Measurements from ENCODE around the gene MOB3B.

The MOB3B gene

DNA sequence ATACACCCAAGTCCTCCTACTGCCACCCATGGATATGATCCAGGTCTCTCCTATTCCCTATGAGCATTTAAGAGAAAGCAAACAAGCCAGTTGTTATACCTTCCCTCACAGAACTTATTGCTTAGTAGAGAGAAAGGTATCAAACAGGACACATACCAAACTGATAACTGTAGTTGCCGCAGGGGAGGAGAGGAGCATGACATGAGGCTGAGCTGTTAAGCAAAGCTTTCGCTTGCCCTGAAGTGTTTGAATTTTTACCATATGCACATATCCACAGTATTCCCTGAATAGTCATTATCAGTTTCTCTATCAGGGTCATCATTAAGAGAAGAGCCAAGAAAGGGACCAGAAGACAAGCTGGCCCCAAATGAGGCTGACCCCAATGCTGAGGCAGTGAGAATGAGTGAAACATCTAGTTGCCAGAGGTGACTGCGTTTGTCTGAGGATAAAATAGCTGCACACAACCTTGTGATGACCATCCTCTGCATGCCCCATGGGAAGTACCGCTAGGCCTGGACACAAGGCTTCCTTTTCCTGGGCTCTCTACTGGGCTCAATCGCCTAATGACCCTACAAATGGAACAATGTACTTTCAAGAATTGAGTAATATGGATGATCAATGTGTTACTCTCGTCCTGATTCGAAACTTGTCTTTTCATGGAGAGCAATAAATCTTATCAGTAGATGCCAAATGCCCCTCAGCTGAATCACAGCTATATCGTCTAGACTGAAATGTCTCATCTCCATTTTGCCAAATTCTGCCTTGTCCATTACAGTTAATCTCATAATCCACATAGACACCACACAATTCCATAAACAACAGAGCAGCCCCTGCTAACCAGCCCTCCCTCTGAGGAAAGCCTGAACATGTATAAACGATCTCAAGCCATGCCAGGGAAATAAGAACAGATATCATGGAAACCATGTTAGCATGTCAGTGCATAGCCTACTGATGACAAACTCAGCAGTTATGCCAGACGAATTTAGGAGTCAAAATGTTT, 9.8 kb downstream of the MOB3B start:
- Histone ChIP-seq H3K9me3 (replicated peaks in 1 of 2; ENCODE audit: control insufficient read depth in 2 of 2, insufficient read depth in 1 of 2, low read depth in 1 of 2, low read length in 2 of 2) (peaks cover 0 to 5% of the 10 kb centered on the region in 2 donors), H3K27me3 (ENCODE audit: control insufficient read depth in 3 of 3, insufficient read depth in 3 of 3, low read depth in 1 of 3, low read length in 3 of 3) (no peaks in the 10 kb centered on the region), H4K8ac (ENCODE audit: low read depth, low read length) (no peak overlapping the region), H2BK12ac (ENCODE audit: low read length) (no peak overlapping the region), H3K79me1 (ENCODE audit: low read depth, low read length) (no peaks in the 10 kb centered on the region), H3K9ac (ENCODE audit: low read depth, low read length, poor library complexity) (no peak overlapping the region), H3K27ac (replicated peaks; ENCODE audit: low read length) (no peak overlapping the region), H2AFZ (ENCODE audit: low read length) (no peak overlapping the region), H2BK15ac (ENCODE audit: low read length) (no peak overlapping the region), H3K36me3 (replicated peaks in 1 of 2; ENCODE audit: control insufficient read depth in 2 of 2, insufficient read depth in 2 of 2, low read length in 2 of 2) (peaks cover 2 to 29% of the 10 kb centered on the region in 2 donors), H3K18ac (ENCODE audit: low read length) (no peak overlapping the region), H2AK5ac (ENCODE audit: low read depth, low read length) (no peak overlapping the region), H3K4me2 (ENCODE audit: insufficient read depth, low read length, poor library complexity, severe bottlenecking) (no peak overlapping the region), H2BK120ac (ENCODE audit: low read depth, low read length) (no peak overlapping the region), H3K4me1 (ENCODE audit: control insufficient read depth in 2 of 2, insufficient read depth in 1 of 2, low read depth in 1 of 2, low read length in 2 of 2) (no peaks in the 10 kb centered on the region), H3K4me3 (ENCODE audit: low read length in 2 of 2) (no peak overlapping the region), H2BK5ac (ENCODE audit: low read length) (no peak overlapping the region), H3K14ac (ENCODE audit: low read length) (no peak overlapping the region), H3K4ac (ENCODE audit: low read length) (no peak overlapping the region), H4K91ac (ENCODE audit: low read depth, low read length, poor library complexity) (no peak overlapping the region), H3K23ac (ENCODE audit: low read depth, low read length, poor library complexity) (no peak overlapping the region)
- WGBS, 2 donors (ENCODE audit: extremely low coverage in 2 of 2, insufficient read length in 2 of 2, insufficient replicate concordance in 1 of 2), result no CpG with 5 or more reads among the region's 10 CpGs
- DNase-seq (ENCODE audit: low spot score), result no peak

DNA sequence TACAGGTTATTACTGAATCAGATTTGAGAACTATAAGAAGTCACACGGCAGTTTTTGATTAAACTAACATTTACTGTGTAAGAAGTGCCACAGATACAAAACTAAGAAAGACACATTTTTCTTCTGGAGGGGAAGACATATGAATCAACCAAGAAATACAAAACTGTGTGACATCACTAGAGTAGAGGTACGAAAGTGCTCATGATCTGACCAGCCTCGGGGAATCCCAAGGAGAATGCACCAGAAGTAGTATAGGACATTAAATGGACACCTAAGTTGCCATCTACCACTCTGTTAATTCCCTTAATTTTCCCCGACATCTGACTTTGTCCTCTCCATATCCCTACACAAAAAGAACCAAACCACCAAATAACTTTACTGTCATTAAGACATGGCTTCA, 10.8 kb downstream of the MOB3B start:
- Histone ChIP-seq H3K14ac (ENCODE audit: low read length) (no peak overlapping the region), H3K27ac (replicated peaks; ENCODE audit: low read length) (no peak overlapping the region), H3K18ac (ENCODE audit: low read length) (no peak overlapping the region), H2BK15ac (ENCODE audit: low read length) (no peak overlapping the region), H3K27me3 (ENCODE audit: control insufficient read depth in 3 of 3, insufficient read depth in 3 of 3, low read depth in 1 of 3, low read length in 3 of 3) (no peaks in the 10 kb centered on the region), H3K79me1 (ENCODE audit: low read depth, low read length) (no peaks in the 10 kb centered on the region), H4K8ac (ENCODE audit: low read depth, low read length) (no peak overlapping the region), H3K4me3 (ENCODE audit: low read length in 2 of 2) (no peak overlapping the region), H2AFZ (ENCODE audit: low read length) (no peak overlapping the region), H4K91ac (ENCODE audit: low read depth, low read length, poor library complexity) (no peak overlapping the region), H3K4ac (ENCODE audit: low read length) (no peak overlapping the region), H2AK5ac (ENCODE audit: low read depth, low read length) (no peak overlapping the region), H2BK12ac (ENCODE audit: low read length) (no peak overlapping the region), H3K23ac (ENCODE audit: low read depth, low read length, poor library complexity) (no peak overlapping the region), H3K9ac (ENCODE audit: low read depth, low read length, poor library complexity) (no peak overlapping the region), H3K4me2 (ENCODE audit: insufficient read depth, low read length, poor library complexity, severe bottlenecking) (no peak overlapping the region), H2BK120ac (ENCODE audit: low read depth, low read length) (no peak overlapping the region), H3K36me3 (replicated peaks in 1 of 2; ENCODE audit: control insufficient read depth in 2 of 2, insufficient read depth in 2 of 2, low read length in 2 of 2) (peaks cover 2 to 22% of the 10 kb centered on the region in 2 donors), H2BK5ac (ENCODE audit: low read length) (no peak overlapping the region), H3K9me3 (replicated peaks in 1 of 2; ENCODE audit: control insufficient read depth in 2 of 2, insufficient read depth in 1 of 2, low read depth in 1 of 2, low read length in 2 of 2) (peaks cover 0 to 5% of the 10 kb centered on the region in 2 donors), H3K4me1 (ENCODE audit: control insufficient read depth in 2 of 2, insufficient read depth in 1 of 2, low read depth in 1 of 2, low read length in 2 of 2) (no peaks in the 10 kb centered on the region)
- WGBS, 2 donors (ENCODE audit: extremely low coverage in 2 of 2, insufficient read length in 2 of 2, insufficient replicate concordance in 1 of 2), result no CpG with 5 or more reads among the region's 4 CpGs
- DNase-seq (ENCODE audit: low spot score), result no peak

DNA sequence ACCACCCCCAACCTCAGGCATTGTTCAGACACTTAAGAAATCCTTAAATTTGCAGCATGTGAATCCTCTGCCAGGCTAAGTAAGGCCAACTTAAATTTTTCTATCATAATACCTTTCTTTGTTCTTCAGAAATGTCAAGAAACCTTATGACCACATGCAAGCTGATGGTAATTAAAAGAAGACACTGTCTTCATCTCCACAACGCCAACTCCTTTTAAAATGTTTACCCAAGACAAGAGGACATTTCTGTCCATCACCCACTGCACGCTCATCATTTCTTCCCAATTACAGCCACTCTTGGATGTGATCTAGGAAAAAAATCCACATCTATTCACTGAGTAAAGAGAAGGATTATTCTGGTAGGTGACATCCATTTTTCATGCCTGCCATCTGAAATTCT, 11.6 kb downstream of the MOB3B start:
- no peaks in the 10 kb centered on the region for H3K4me1 ChIP-seq (ENCODE audit: control insufficient read depth in 2 of 2, insufficient read depth in 1 of 2, low read depth in 1 of 2, low read length in 2 of 2)
- DNase-seq (ENCODE audit: low spot score), result no peak
- no peak overlapping the region for H2BK120ac ChIP-seq (ENCODE audit: low read depth, low read length)
- no peak overlapping the region for H3K23ac ChIP-seq (ENCODE audit: low read depth, low read length, poor library complexity)
- no peak overlapping the region for H2BK5ac ChIP-seq (ENCODE audit: low read length)
- H2BK12ac ChIP-seq (ENCODE audit: low read length), result no peak overlapping the region
- H3K27ac ChIP-seq (replicated peaks; ENCODE audit: low read length), result no peak overlapping the region
- H3K14ac ChIP-seq (ENCODE audit: low read length), result no peak overlapping the region
- H3K9ac ChIP-seq (ENCODE audit: low read depth, low read length, poor library complexity), result no peak overlapping the region
- WGBS, 2 donors (ENCODE audit: extremely low coverage in 2 of 2, insufficient read length in 2 of 2, insufficient replicate concordance in 1 of 2), result no CpG with 5 or more reads among the region's 2 CpGs
- no peak overlapping the region for H3K4me2 ChIP-seq (ENCODE audit: insufficient read depth, low read length, poor library complexity, severe bottlenecking)
- H3K18ac ChIP-seq (ENCODE audit: low read length), result no peak overlapping the region
- no peak overlapping the region for H3K4ac ChIP-seq (ENCODE audit: low read length)
- H2BK15ac ChIP-seq (ENCODE audit: low read length), result no peak overlapping the region
- no peak overlapping the region for H2AFZ ChIP-seq (ENCODE audit: low read length)
- no peak overlapping the region for H2AK5ac ChIP-seq (ENCODE audit: low read depth, low read length)
- H3K79me1 ChIP-seq (ENCODE audit: low read depth, low read length), result no peaks in the 10 kb centered on the region
- no peak overlapping the region for H3K4me3 ChIP-seq (ENCODE audit: low read length in 2 of 2)
- peaks cover 2 to 18% of the 10 kb centered on the region in 2 donors for H3K36me3 ChIP-seq (replicated peaks in 1 of 2; ENCODE audit: control insufficient read depth in 2 of 2, insufficient read depth in 2 of 2, low read length in 2 of 2)
- no peaks in the 10 kb centered on the region for H3K27me3 ChIP-seq (ENCODE audit: control insufficient read depth in 3 of 3, insufficient read depth in 3 of 3, low read depth in 1 of 3, low read length in 3 of 3)
- H3K9me3 ChIP-seq (replicated peaks in 1 of 2; ENCODE audit: control insufficient read depth in 2 of 2, insufficient read depth in 1 of 2, low read depth in 1 of 2, low read length in 2 of 2), result peaks cover 0 to 5% of the 10 kb centered on the region in 2 donors
- no peak overlapping the region for H4K8ac ChIP-seq (ENCODE audit: low read depth, low read length)
- H4K91ac ChIP-seq (ENCODE audit: low read depth, low read length, poor library complexity), result no peak overlapping the region

DNA sequence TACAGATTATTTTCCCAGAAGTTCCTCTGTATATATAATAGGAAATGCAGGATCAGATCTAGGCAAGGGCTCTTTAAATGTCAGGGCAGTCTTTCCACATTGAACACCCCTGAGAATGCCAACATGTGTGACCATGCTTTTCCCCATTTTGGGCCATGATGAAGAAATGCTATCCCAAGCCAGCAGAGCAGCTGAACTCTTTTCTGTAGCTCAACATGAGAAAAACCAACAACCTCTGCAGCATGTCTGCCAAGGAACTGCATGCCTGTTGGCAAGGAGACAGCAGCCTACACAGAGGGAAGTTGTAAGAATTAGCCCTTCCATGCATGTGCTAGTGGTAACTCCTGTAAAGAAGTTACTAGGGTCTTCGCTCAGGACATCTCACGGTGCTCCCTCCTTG, 15.1 kb downstream of the MOB3B start:
- H3K36me3 ChIP-seq (replicated peaks in 1 of 2; ENCODE audit: control insufficient read depth in 2 of 2, insufficient read depth in 2 of 2, low read length in 2 of 2), result peaks cover 5 to 9% of the 10 kb centered on the region in 2 donors

More for the DNA sequence above, 15.1 kb downstream of the MOB3B start:
- H4K8ac ChIP-seq (ENCODE audit: low read depth, low read length), result no peak overlapping the region
- H3K23ac ChIP-seq (ENCODE audit: low read depth, low read length, poor library complexity), result no peak overlapping the region
- H3K14ac ChIP-seq (ENCODE audit: low read length), result no peak overlapping the region
- H3K27ac ChIP-seq (replicated peaks; ENCODE audit: low read length), result no peak overlapping the region
- H3K9ac ChIP-seq (ENCODE audit: low read depth, low read length, poor library complexity), result no peak overlapping the region
- H2BK12ac ChIP-seq (ENCODE audit: low read length), result no peak overlapping the region
- no peak overlapping the region for H2BK120ac ChIP-seq (ENCODE audit: low read depth, low read length)
- no peak overlapping the region for H3K4me2 ChIP-seq (ENCODE audit: insufficient read depth, low read length, poor library complexity, severe bottlenecking)
- H3K27me3 ChIP-seq (ENCODE audit: control insufficient read depth in 3 of 3, insufficient read depth in 3 of 3, low read depth in 1 of 3, low read length in 3 of 3), result no peaks in the 10 kb centered on the region
- peaks cover 0 to 2% of the 10 kb centered on the region in 2 donors for H3K4me1 ChIP-seq (ENCODE audit: control insufficient read depth in 2 of 2, insufficient read depth in 1 of 2, low read depth in 1 of 2, low read length in 2 of 2)
- H3K9me3 ChIP-seq (replicated peaks in 1 of 2; ENCODE audit: control insufficient read depth in 2 of 2, insufficient read depth in 1 of 2, low read depth in 1 of 2, low read length in 2 of 2), result peaks cover 0 to 1% of the 10 kb centered on the region in 2 donors
- no peak overlapping the region for H3K4ac ChIP-seq (ENCODE audit: low read length)
- no peak overlapping the region for H2BK5ac ChIP-seq (ENCODE audit: low read length)
- H3K18ac ChIP-seq (ENCODE audit: low read length), result no peak overlapping the region
- peaks cover 5% of the 10 kb centered on the region for H3K79me1 ChIP-seq (ENCODE audit: low read depth, low read length)
- H3K4me3 ChIP-seq (ENCODE audit: low read length in 2 of 2), result no peak overlapping the region
- no peak overlapping the region for H2AFZ ChIP-seq (ENCODE audit: low read length)
- H2BK15ac ChIP-seq (ENCODE audit: low read length), result no peak overlapping the region
- no CpG with 5 or more reads among the region's 2 CpGs for WGBS, 2 donors (ENCODE audit: extremely low coverage in 2 of 2, insufficient read length in 2 of 2, insufficient replicate concordance in 1 of 2)
- H4K91ac ChIP-seq (ENCODE audit: low read depth, low read length, poor library complexity), result no peak overlapping the region
- no peak overlapping the region for H2AK5ac ChIP-seq (ENCODE audit: low read depth, low read length)
- no peak for DNase-seq (ENCODE audit: low spot score)
